HG03066 (cell line): Measurements from ENCODE around the gene SCIN.
"Not testable (repeated sequence)": the region's sequence is repeated elsewhere in the genome, so short reads cannot be mapped to it uniquely, and the experiment has no call there.

Source experiments
- ATAC-seq: cut with Tn5 transposase; IDR thresholded peaks from one replicate; pipeline ENCODE4 v1.9.1; 2021; ENCODE audit warnings: low read depth; ENCODE audit not compliant: unreplicated experiment

The SCIN gene

DNA sequence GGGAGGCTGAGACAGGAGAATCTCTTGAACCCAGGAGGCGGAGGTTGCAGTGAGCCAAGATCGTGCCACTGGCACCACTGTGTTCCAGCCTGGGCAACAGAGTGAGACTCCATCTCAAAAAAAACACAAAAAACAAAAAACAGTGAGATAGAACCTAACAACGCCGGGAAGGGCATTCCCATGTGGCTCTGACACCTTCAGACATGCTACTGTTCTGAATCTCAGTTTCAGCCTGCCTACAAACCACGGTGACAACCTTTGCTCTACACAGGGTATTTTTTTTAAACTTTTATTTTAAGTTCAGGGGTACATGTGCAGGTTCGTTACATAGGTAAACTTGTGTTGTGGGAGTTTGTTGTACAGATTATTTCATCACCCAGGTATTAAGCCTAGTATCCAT, 74.7 kb downstream of the SCIN start:
- ATAC-seq, result not testable (repeated sequence)

DNA sequence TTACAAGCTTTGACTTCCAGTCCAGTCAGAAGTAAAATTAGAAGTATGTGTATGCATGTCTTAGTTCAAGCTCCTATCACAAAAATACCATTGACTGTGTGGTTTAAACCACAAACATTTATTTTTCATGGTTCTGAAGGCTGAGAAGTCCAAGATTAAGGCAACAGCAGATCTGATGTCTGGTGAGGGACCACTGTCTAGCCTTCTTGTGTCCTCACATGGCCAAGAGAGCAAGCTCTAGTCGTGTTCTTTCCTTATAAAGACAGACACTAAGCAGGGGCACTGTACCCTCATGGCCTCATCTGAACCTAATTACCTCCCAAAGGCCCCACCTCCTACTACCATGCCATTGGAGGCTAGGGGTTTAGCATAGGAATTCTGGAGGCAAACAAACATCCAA, 75.6 kb downstream of the SCIN start:
- no peak for ATAC-seq

DNA sequence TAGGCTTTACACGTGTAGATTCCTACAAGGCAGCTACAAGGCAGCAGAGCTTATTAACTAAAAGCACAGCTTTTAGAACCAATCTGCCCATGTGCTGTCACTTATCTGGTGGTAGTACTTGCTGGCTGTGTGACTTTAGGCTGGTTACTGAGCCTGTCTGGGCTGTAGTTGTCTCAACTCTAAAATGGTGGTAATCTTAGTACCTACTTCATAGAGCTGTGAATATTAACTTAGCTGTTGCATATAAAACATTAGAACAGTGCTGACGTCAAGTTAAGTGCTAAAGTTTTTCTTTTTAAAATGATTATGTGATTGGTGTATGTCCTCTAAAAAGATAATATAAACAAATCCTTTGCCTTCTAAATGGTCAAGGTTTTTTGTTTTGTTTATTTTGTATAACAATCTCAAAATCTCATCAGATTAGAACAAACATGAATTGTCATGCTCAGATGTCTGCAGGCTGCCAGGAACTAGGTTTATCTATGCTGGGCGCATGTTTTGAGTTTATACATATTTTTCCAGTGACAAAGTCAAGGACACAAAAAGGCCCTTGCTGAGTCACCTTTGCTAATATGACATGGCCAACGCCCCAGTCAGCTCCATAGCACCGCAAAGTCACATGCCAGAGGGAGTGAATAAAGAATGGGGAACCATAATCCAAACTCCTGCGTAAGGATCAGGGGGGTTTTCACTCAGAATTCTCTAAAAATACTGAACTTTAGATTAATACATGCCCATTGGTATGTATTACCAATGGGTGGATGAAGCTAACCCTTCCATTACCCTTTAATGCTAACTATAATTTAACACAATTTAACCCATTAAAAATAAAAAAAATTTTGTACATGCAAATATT, 77.1 kb downstream of the SCIN start:
- ATAC-seq, result no peak

DNA sequence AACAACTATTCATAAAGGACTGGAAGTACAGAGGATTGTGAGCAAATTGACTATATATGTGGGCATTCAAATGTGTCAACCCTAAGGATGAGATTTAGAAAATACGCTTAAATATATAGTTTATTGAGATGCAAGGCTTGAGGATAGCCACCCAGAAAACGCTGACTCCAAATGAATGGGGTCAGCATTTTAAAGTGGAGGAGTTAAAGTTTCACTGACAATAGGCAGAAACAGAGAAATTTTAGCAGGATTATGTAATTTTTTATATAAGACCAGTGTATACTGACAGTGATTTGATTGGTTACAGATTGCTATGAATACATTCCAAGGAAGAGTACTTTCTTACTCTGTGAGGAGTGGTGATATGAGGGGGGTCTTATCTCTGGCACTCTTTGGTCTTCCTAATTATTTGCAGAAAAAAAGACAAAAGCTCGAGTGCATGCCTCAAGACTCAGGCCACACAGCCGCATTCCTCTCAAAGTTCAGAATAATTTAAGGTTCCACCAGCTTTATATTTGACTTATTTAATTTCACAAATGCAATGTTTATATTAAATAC, 78.3 kb downstream of the SCIN start:
- no peak for ATAC-seq

DNA sequence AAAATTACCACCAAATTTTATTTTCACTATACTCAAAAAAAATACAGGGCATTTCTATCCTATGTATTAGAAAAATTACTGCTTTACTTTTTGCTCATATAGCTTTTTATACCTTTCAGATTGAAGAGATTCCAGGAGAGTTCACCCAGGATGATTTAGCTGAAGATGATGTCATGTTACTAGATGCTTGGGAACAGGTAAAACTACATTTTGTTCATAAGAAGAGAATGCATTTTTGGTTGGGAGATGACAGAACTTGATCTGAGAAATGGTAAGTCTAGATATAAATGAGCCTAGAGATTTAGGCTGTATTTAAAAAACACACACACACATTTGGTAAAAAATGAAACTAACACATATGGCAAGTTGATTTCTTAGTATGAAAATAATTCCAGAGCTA, 78.8 kb downstream of the SCIN start:
- no peak for ATAC-seq

DNA sequence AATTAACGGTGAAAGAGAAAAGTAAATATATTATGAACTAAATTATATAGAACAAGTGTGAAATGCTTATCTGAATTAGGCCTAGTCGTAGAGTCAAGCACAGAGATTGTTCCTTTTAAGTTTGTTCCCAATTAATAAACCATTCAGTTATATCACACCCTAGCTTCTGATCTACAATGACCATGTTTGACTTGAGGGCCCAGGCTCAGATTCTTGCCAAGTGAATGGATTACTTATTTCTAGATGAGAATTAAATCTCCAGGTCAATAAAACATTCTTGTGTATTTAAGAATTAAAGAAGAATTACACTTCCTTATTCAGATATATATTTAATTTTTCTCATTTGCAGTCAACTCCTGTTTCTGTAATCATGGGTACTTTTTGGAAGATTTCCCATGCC, 79.6 kb downstream of the SCIN start:
- no peak for ATAC-seq

DNA sequence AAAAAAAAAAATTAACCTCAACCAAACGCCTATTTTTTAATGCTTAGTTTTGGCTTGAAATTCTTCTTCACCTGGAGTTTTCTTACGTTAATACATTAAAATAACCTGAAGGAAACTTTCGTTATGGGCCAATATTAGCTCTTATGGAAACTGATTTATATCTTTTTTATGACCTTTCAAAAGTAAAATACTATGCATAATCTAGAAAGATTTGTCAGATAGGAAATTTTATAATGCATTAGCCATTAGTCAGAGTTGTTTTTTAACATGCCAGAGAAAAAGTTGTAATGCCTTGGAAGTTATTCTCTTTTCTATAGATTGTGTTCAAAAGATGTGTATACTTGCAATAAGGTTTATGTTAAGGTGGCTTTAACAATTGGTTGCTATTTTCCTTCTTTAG, 82.6 kb downstream of the SCIN start:
- no peak for ATAC-seq

DNA sequence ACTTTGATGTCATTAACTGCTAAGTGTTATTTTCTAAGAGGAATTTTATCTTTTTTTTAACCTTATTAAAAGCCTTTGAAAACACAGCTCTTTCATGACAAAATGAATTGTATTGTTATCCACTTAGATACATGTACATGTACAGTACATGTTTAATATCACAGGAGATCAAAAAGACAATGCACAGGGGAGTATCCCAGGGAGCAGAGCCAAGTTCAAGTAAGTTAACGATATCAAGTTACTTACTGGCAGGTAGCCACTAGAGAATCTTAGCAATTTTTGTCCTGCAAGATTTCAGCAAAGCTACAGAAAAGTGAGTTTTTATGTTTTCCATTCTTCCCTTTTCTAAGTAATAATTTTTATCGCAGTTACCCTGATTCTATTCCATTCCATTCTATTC, 83.0 kb downstream of the SCIN start:
- no peak for ATAC-seq

DNA sequence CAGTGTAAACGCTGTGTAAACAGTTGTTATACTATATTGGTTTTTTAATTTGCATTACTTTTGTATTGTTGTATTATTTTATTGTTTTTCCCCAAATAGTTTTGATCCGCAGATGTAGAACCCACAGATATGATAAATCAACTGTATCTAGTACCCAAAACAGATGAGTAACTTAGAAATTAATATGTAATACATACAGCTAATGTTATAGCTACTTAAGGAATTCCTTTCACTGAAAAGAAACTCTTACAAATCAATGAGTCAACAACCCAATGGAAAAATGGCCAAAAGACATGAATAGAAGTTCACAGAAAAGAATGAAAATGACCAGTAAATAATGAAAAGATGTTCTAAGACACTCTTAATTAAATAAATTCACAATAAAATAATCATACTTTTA, 84.6 kb downstream of the SCIN start:
- no peak for ATAC-seq

DNA sequence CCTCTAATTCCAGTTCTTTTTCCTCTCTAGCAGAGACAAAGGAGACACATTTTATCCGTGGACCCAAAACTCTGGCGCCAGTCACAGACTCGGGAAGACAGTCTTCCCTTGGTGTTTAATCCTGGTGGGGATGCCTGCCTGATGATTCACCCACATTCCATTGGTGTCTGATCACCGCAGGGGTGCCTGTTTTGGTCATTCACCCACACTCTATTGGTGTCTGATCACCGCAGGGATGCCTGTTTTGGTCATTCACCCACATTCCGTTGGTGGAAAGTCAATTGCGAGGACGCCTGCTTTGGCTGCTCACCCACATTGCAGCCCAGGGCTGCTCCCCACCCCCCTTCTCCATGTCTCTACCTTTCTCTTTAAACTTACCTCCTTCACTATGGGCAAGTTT, 89.9 kb downstream of the SCIN start:
- not testable (repeated sequence) for ATAC-seq

DNA sequence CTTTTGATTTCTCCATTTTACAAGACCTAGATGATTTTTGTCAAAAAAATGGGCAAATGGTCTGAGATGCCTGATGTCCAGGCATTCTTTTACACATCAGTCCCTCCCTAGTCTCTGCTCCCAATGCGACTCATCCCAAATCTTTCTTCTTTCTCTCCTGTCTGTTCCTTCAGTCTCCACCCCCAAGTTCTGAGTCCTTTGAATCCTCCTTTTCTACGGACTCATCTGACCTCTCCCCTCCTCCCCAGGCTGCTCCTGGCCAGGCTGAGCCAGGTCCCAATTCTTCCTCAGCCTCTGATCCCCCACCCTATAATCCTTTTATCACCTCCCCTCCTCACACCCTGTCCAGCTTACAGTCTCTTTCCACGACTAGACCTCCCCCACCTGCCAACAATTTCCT, 90.5 kb downstream of the SCIN start:
- ATAC-seq, result not testable (repeated sequence)

DNA sequence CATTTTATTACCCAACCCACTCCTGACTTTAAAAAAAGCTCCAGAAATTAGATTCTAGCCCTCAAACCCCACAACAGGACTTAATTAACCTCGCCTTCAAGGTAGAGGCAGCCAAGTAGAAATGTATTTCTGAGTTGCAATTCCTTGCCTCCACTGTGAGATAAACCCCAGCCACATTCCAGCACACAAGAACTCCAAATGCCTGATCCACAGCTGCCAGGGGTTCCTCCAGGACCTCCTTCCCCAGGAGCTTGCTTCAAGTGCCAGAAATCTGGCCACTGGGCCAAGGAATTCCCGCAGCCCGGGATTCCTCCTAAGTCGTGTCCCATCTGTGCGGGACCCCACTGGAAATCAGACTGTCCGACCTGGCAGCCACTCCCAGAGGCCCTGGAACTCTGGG, 91.1 kb downstream of the SCIN start:
- no peak for ATAC-seq

DNA sequence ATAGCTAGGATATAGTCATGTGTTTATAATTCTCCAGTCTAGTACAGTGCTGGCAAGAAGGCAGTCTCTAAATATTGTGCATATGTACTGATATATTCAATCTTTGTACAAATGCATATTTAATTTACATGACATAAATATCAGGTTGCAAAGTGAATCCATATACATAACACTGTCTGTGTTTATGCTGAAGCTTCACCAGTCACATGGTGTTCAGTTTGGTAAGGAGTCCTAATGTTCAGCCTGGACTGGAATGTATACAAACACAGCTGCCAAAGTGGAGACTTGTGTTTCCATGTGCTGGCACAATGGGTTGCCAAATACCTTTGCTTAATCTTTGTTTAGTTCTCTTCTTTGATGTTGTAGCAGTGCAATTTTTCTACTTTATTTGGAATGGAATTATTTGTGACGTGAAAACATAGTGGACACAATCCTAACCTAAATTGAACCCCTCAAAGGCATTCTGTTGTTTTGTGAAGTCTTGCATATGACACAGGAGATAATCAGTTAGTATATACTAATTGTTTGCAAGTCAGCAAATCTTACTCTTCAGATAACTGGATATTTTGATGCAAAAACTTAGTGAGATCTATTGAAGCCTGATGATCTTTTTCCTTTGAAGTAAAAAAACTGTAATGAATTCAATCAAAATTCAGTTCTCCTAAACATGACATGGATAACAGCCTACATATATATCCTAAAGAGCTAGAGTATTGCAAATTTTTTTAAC, 99.6 kb downstream of the SCIN start:
- no peak for ATAC-seq

DNA sequence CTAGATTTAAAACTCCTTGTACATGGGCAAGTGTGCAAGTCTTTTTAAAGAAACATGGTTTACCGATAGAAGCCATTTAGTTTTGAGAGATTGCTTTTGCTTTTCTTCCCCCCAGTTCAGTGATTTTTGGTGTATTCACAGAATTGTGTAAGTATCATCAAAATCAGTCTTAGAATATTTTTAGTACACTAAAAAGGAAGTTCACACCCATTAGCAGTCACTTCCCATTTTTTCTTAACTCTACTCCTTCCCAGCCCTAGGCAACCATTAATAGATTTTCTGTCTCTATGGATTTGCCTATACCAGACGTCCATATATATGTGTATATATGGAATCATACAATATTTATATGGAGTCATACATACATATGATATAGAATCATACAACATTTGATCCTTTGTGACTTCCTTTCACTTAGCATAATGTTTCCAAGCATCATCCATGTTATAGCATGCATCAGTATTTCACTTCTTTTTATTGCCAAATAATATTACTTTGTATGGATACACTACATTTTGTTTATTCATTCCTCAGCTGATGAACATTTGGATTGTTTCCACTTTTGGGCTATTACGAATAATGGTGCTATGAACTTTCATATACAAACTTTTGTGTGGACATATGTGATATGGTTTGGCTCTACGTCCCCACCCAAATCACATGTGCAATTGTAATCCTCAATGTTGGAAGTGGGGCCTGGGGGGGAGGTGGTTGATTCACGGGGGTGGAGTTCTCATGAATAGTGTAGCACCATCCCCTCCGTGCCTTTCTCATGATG, 100.4 kb downstream of the SCIN start:
- no peak for ATAC-seq

DNA sequence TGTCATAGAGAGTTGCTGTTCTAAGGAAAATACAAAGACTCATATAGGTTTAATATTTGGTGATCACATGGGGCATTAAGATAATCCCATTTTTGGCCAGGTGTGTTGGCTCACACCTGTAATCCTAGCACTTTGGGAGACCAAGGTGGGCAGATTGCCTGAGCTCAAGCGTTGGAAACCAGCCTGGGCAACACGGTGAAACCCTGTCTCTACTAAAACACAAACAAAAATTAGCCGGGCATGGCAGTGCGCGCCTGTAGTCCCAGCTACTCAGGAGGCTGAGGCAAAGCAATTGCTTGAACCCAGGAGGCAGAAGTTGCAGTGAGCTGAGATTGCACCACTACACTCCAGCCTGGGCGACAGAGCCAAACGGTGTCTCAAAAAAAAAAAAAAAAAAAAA, 102.9 kb downstream of the SCIN start:
- not testable (repeated sequence) for ATAC-seq

DNA sequence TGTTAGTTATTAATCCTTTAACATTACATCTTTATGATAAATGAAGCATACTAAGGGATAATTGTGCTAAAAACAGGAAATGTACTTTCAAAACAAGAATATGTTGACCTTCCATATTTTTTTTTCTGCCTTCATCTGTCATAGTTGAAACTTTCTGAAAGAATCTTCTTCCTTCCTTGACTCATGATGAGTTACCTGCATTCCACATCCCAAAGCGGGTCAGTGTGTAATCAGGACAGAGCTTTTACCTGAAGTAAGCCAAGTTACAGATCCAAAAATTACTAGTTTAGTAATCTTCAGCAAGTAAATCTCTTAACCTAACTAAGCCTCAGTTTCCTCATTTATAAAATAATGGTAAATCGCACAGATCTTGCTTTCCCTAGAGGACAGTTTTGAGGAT, 103.5 kb downstream of the SCIN start:
- ATAC-seq, result no peak

DNA sequence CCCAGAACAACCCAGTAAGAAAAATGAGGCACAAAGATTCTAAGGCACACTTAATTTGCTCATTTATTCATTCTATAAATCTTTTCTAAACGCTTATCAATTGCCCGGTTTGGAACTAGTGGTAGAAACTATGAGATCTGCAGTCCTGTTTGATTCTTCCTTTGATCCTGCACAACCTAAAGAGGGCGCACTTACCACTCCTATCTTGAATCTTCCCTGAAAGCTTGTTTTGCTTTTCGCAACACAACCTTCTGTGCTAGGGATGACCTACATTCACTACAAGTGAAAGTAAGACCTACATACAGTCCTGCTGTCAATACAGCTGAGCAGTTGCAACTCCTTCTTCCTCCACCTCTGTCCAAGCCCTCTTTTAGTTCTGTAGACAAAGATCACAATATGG, 104.3 kb downstream of the SCIN start:
- ATAC-seq, result no peak

DNA sequence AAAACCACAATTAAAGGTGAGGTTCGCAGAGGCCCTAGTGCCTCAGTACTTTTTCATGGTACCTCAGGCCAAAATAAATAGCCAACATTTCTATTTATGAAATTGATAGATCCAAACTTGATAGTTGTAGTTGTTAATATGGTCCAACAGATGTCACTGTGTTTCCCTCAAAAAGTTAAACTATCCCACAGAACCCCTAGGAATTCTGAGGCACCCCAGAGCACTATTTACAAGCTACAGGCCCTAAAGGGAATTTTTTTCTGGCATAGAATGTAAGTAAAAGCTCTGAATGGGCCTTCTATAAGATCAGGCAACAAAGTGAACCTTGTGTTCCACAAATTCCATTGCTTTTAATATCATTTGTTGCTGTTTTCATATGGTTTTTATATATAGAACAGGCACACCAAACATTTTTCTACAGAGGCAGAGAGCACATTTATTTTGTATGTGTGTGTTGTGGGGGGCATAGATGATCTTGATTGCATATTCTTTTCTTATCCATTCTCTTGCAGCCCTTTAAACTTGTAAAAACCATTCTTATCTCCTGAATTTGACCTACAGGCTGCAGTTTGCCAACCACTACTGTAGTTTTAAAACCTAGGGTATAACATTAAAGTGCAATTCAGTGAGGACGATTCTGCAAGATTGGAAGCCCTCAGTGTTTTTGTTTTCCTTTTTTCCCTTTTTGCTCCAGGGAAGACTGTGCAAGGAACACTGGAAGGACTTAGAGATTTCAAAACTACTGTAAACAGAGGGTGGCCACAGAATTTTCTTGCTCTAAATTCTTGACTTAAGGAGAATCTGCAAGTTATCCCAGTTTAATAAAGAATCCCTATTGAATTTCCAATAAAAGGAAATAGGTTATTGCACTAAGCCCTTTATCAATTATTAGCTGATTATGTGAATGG, 113.4 kb downstream of the SCIN start:
- no peak for ATAC-seq

DNA sequence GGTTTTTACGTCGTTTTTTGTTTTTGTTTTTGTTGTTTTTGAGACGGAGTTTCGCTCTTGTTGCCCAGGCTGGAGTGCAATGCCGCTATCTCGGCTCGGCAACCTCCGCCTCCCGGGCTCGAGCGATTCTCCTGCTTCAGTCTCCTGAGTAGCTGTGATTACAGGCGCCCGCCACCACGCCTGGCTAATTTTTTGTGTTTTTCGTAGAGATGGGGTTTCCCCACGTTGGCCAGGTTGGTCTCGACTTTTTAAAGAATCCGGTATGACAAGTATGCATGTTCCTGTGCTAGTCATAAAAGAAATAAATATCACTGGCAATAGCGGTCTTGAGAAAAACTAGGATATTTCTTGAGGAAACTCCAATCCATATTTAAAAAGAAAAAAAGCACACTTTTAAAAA, 114.2 kb downstream of the SCIN start:
- no peak for ATAC-seq

DNA sequence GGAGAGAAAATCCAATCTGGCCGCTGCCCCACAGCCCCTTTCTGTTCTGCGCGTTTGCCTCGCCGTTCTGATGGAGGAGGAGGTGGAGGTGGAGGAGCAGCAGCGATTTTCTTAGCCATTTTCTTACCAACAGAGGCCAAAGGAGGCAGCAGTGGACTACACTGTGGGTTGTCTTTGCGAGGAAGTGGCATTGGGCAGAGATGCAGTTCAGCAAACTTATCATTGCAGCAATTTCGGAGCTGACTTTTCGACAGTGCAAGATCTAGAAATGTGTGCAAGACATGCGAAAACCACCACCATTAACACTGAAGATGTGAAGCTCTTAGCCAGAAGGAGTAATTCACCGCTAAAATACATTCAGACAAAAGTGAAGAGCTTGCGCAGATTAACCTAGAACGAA, 115.0 kb downstream of the SCIN start:
- ATAC-seq, result no peak
